NCI-H2196 (cell line): ENCODE results near the gene JAK3.
A peak's percentile ranks its signal among the peaks of the same experiment; 100 is the strongest.
"Not testable (repeated sequence)": the region's sequence is repeated elsewhere in the genome, so short reads cannot be mapped to it uniquely, and the experiment has no call there.

Source experiments
- DNase-seq: peaks from one replicate; lab custom pipeline; 2025; ENCODE audit not compliant: unreplicated experiment; lab: John Stamatoyannopoulos, UW

The JAK3 gene

GRCh38 chr19:17807731-17808316 is 40.0 kb downstream of the JAK3 start:
- no peak for DNase-seq

DNA sequence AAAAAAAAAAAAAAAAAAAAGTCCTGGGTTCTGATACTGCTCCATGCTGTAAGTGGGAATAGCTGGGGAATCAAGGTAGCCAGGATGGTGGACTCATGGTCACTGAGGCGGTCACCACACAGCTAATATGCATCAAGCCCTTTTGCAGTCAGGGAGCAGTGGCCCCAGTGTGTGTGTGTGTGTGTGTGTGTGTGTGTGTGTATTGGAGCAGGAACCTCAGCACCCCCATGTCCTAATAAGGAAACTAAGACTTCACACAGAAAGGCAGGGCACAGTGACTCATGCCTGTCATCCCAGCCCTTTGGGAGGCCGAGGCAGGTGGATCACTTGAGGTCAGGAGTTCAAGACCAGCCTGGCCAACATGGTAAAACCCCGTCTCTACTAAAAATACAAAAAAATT is 40.8 kb downstream of the JAK3 start:
- no peak for DNase-seq

DNA sequence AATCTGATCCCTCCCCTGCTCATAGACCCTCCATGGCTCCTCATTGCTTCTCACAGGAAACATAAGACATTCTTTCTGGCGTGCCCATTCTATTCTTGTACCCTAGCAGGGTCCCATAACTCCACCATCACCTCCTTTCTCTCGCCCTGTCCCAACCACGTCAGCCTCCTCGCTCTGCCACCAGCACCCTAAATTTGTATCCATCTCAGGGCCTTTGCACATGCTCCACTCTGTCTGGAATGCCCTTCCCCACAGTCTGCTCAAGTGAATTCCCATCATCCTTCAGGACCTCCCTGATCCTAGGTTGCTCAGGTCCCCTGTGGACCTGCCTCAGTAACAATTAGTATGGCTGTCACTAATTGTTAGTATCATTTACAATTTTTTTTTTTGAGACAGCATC is 42.4 kb downstream of the JAK3 start:
- DNase-seq: no peak

DNA sequence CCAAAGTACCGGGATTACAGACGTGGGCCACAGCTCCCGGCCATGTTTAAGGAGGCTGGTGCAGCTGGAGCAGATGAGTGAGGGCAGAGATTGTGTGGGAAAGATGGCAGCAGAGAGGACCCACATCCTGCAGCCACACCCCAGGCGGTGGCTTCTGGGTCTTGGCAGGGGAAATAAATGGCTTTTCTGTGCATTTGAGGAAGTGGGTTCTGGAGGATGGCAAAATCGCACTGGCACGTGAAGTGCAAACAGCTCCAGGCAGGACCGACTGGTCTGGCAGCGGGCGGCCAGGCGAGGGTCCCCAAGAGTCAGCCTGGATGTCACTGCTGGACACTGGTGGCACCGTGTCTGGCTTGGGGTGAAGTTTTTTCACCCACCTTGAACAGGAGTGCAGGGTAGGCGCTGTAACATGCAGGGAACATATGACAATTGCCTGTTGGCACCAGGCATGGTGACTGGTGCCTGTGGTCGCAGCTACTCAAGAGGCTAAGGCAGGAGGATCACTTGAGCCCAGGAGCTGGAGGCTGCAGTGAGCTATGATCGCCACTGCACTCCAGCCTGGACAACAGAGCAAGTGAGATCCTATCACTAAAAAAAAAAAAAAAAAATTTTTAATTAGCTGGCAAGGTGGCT is 44.4 kb downstream of the JAK3 start:
- DNase-seq: no peak

- no peak for DNase-seq
Measured at GRCh38 chr19:17802137-17802858, 45.5 kb downstream of the JAK3 start.

- DNase-seq: not testable (repeated sequence)
Measured at GRCh38 chr19:17798599-17798998, 49.2 kb downstream of the JAK3 start.

DNA sequence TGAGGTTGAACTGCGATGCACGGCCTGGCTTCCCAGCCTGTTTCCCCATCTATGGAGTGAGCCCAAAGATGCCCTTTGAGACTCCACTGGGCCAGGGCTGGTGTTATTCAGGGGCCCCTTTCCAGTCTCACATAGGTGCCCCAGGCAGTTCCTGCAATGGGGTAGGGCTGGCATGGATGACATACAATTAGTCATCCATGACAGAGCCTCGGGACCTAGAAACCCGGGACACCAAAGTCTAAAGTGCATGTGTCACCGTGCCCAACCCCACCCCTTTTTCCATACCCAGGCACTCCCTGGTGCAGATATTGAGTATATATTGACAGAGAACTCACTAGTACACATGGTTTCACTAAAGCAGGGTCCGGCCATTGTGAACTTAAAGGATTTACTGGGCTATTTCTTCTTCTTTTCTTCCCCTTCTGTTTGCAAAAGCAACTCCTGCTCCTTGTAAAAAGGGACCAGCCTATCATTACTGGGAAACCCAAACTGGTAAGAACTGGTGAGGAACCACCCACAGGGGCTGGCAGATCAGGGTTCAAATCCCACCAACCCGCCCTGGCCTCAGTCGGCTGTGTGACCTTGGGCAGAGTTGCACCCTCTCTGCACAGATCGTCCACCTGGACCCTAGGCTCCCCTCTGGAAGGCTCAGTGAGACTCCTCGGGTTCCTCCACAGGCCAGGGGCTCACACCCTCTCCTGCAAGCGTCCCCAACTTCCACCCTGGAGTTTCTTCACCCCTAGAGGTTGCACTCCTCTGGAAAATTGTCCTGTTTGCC is 50.2 kb downstream of the JAK3 start:
- no peak for DNase-seq

DNA sequence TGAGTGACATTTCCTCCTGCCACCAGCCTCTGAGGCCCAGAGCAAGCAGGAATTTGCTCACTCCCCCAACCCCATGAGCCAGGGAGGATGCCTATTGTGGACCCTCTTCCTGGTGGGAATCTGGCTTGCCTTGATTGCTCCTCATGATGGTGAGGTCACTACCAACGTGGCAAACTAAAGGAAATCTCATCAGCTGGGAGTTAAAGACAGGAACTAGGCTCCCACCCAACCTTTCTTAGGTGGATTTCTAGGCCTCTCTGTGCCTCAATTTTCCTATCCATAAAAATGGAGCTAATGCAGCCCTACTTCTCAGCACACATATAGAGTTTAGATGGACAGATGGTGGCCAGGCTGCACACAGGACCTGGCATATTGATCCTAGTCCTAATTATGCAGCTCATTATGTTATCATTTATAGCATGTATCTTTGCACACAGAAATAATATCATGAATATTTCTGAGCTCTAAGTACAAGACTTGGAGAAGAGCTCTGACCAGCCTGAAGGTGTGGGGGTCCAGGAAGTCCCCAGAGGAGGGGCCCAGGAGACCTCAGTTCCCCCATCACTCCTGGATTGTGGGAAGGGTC is 50.9 kb downstream of the JAK3 start:
- no peak for DNase-seq

DNA sequence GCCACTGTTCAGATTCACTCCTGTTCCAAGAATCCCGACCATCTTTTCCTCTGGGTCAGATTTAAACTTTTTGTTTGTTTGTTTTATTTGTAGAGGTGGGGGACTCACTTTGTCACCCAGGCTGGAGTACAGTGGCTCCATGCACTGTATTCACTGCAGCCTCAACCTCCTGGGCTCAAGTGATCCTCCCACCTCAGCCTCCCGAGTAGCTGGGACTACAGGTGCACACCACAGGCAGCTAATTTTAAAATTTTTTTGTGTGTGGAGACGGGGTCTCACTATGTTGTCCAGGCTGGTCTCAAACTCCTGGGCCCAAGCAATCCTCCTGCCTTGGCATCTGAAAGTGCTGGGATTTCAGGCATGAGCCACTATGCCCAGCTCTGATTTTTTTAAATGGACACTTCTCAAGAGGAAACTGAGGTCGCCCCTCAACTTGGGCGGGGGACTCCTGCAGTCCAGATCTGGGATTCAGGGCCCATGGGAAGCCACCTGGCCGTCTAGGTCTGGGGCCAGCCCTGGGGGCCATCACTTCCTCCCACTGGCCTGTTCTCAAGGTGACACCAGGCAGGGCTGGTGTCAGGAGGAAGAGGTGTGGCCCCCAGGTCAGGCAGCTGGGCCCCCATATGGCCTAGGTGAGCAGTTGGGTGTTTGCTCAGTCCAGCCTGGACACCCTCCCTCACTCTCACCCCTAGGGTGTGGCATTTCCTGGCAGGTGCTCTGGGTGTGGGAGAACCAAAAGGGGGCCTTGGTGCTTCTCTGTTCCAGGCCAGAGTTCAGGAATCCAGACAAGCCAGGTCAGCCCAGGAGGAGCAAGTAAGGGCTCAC is 51.6 kb downstream of the JAK3 start:
- no peak for DNase-seq

- no peak for DNase-seq
Measured at GRCh38 chr19:17795495-17795856, 52.3 kb downstream of the JAK3 start.

DNA sequence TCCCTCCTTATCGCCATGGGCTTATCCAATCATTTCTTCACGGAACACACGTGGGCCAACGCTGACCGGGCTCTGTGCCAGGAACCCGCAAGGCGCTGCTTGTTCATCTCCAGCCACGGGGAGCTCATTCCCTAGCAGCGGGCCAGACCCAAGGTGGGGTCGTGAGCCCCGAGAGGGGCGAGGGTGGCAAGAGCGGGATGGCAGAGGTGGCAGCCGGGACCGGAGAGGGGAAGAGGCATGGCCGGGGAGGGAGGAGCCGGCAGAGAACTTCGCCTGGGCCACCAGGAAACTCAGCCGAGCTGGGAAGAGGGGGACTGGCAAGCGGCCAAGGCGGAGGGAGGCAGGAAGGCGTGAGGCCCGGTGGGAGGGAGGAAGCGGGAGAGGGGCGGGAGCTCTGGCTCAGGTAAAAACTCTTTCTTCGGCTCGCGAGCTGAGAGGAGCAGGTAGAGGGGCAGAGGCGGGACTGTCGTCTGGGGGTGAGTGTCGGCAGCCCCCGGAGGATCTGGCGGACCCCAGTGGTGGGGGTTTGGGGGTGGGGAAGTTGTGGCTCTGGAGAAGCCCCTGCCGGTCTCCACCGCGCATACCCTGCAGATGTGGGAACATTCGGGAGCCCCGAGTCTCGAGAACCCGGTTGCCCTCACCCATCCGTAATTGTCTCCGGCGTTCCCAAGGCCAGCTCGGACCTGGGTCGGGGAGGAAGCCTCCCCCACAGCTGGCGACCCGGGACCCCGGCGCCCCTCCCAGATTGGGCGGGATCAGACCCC is 52.9 kb downstream of the JAK3 start, which contains the start of gene B3GNT3:
Gene B3GNT3 (plus strand): TSS at position 408 of the 764 bp plus-strand sequence. CDS start 12,670 bp downstream, outside the sequence.
- peak; percentile 66 for DNase-seq

DNA sequence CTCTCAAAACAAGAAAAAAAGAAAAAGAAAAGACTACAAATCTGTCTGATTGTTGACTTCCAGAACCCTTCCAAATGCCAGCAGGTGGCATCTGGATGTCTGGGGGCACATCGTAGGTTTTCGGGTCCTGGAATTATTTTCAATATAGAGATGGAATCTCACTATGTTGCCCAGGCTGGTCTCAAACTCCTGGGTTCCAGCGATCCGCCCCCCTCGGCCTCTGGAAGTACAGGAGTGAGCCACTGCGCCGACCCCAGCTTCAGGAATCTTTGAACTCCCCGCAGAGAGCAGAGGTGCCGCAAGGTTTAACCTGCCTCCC is 53.4 kb downstream of the JAK3 start:
- DNase-seq: no peak

- no peak for DNase-seq
Measured at GRCh38 chr19:17790059-17790780, 57.6 kb downstream of the JAK3 start.

- DNase-seq: no peak
Measured at GRCh38 chr19:17788632-17789031, 59.1 kb downstream of the JAK3 start.

DNA sequence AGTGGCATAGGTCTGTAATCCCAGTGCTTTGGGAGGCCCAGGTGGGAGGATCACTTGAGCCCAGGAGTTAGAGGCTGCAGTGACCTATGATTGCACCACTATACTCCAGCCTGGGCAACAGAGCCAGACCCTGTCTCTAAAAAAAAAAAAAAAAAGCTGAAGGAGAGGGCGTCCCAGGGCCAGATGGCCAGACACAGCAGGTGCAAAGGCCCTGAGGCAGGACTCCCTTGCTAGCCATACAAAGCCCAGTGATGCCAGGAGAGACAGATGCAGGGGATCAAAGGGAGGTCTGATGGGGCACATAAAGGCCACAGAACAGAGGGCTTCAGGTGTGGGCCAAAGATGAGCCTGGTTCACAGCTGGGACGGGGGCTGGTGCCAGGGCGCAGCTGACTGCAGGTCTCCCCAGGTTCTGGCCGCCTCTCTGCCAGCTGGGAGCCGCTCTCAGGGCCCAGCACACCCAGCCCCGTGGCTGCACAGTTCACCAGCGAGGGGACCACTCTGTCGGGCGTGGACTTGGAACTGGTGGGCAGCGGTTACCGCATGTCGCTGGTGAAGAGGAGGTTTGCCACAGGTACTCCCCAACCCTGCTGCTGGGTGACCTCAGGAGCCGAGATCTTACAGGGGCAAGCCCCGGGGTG is 60.4 kb downstream of the JAK3 start:
- no peak for DNase-seq

- DNase-seq: peak; percentile 76
Measured at GRCh38 chr19:17784201-17785008, 63.4 kb downstream of the JAK3 start.

GRCh38 chr19:17783721-17784120 is 64.1 kb downstream of the JAK3 start:
- not testable (repeated sequence) for DNase-seq

DNA sequence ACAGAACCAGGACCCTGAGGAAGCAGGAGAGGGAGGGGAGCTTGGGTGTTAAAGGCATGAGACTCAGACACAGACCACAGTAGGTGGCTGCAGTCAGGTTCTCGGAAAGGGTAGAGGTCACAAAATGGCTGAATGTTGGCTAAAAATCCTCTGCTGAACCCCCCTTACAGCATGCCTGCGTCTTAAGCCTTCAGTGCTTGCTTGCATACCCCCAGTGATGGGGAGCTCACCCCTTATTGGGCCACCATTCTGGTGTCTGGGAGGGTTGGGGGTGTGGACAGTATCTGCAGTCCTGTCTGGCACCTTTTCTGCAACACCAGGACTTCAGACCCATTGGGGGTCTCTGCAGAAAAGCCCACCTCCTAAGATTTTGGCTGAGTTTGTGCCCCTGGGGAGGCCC is 67.0 kb downstream of the JAK3 start:
- no peak for DNase-seq
